Activated T-cell treated with anti-CD3 and anti-CD28 coated beads for 1 hour (primary cell): ENCODE results near the gene LAMB4.

Source experiments
- DNase-seq: peaks from one replicate; pipeline ENCODE4 v3.0.0-alpha.2; 2020; ENCODE audit warnings: low read depth

Gene LAMB4

GRCh38 chr7:108142180-108142579, 12.0 kb upstream of the LAMB4 start:
- no peak for DNase-seq

- no peak for DNase-seq
Measured at GRCh38 chr7:108140671-108141070, 10.5 kb upstream of the LAMB4 start.

- no peak for DNase-seq
Measured at GRCh38 chr7:108138911-108139310, 8.8 kb upstream of the LAMB4 start.

GRCh38 chr7:108137993-108138392, 7.8 kb upstream of the LAMB4 start:
- DNase-seq: no peak

GRCh38 chr7:108137040-108137439, 6.9 kb upstream of the LAMB4 start:
- no peak for DNase-seq

- no peak for DNase-seq
Measured at GRCh38 chr7:108136191-108136688, 6.1 kb upstream of the LAMB4 start.

- DNase-seq: no peak
Measured at GRCh38 chr7:108135446-108136190, 5.5 kb upstream of the LAMB4 start.

GRCh38 chr7:108134486-108134885, 4.3 kb upstream of the LAMB4 start:
- no peak for DNase-seq

GRCh38 chr7:108132551-108133265, 2.5 kb upstream of the LAMB4 start:
- DNase-seq: no peak

- DNase-seq: no peak
Measured at GRCh38 chr7:108129018-108129965, 869 bp downstream of the LAMB4 start.

- no peak for DNase-seq
Measured at GRCh38 chr7:108128514-108128913, 1.6 kb downstream of the LAMB4 start.

GRCh38 chr7:108127461-108127860, 2.7 kb downstream of the LAMB4 start:
- DNase-seq: no peak

GRCh38 chr7:108124820-108125219, 5.3 kb downstream of the LAMB4 start:
- no peak for DNase-seq

- DNase-seq: no peak
Measured at GRCh38 chr7:108122181-108122580, 8.0 kb downstream of the LAMB4 start.

- DNase-seq: no peak
Measured at GRCh38 chr7:108120933-108121332, 9.2 kb downstream of the LAMB4 start.

GRCh38 chr7:108120196-108120595, 10.0 kb downstream of the LAMB4 start:
- no peak for DNase-seq

- DNase-seq: no peak
Measured at GRCh38 chr7:108118959-108119358, 11.2 kb downstream of the LAMB4 start.

GRCh38 chr7:108114117-108114841, 15.9 kb downstream of the LAMB4 start:
- no peak for DNase-seq

GRCh38 chr7:108112683-108113082, 17.5 kb downstream of the LAMB4 start:
- DNase-seq: no peak

- no peak for DNase-seq
Measured at GRCh38 chr7:108109221-108109908, 20.8 kb downstream of the LAMB4 start.

- DNase-seq: no peak
Measured at GRCh38 chr7:108108131-108108530, 22.0 kb downstream of the LAMB4 start.
